A673 (cell line): Measurements from ENCODE around the gene AZIN2. TPM values are rescaled to one million over a fixed set of nuclear protein-coding genes. Genes with fewer than 3 reads are reported as not detected.
"Not testable (repeated sequence)": the region's sequence is repeated elsewhere in the genome, so short reads cannot be mapped to it uniquely, and the experiment has no call there.

Experiments used
- BruUV-seq: library from RNA; stranded (reverse); fragments of 400-500 nt; replicated peaks from 2 replicates; lab custom pipeline; 2021; lab: Mats Ljungman, UMichigan
- CTCF ChIA-PET: fragments of 300-600 bp; sonication (Branson Sonifier 250); formaldehyde crosslinking; loops from one replicate; lab custom pipeline; 2022; ENCODE audit warnings: antibody characterized with exemption; lab: Charles Lee
- POLR2A ChIA-PET: fragments of 300-600 bp; sonication (Branson Sonifier 250); formaldehyde crosslinking; loops from one replicate; lab custom pipeline; 2022; ENCODE audit warnings: antibody characterized with exemption; ENCODE audit not compliant: low non-redundant PET; lab: Charles Lee
- DNase-seq: peaks from one replicate; pipeline ENCODE4 v3.0.0-alpha.2; 2015; ENCODE audit warnings: low spot score
- H3K27ac ChIP-seq: fragments of 200-600 bp; sonication (generic); 2 replicates; pipeline ENCODE4 v1.5.1; 2016; ENCODE audit warnings: mixed run types, low read depth, mild to moderate bottlenecking, mixed read lengths, antibody characterized with exemption, low read length; ENCODE audit not compliant: poor library complexity, severe bottlenecking
- H3K27me3 ChIP-seq: fragments of 200-600 bp; sonication (generic); replicated peaks from 2 replicates; pipeline ENCODE4 v1.6.1; 2017; ENCODE audit warnings: mixed run types, low read depth, mild to moderate bottlenecking, mixed read lengths, antibody characterized with exemption, low read length; ENCODE audit not compliant: insufficient read depth, poor library complexity
- H3K36me3 ChIP-seq: fragments of 200-600 bp; sonication (generic); 2 replicates; pipeline ENCODE4 v1.6.1; 2016; ENCODE audit warnings: mixed run types, mild to moderate bottlenecking, mixed read lengths, antibody characterized with exemption, low read length; ENCODE audit not compliant: insufficient read depth, poor library complexity, severe bottlenecking
- H3K4me1 ChIP-seq: fragments of 200-600 bp; sonication (generic); 2 replicates; pipeline ENCODE4 v1.6.1; 2017; ENCODE audit warnings: mixed run types, mild to moderate bottlenecking, mixed read lengths, antibody characterized with exemption, low read length; ENCODE audit not compliant: insufficient read depth, poor library complexity, severe bottlenecking
- H3K4me3 ChIP-seq: fragments of 200-600 bp; sonication (generic); 2 replicates; pipeline ENCODE4 v1.5.1; 2016; ENCODE audit warnings: low read depth, mixed run types, mild to moderate bottlenecking, mixed read lengths, low read length; ENCODE audit not compliant: poor library complexity, severe bottlenecking
- H3K9me3 ChIP-seq: fragments of 200-600 bp; sonication (generic); 2 replicates; pipeline ENCODE4 v1.6.1; 2016; ENCODE audit warnings: mixed run types, low read depth, mild to moderate bottlenecking, mixed read lengths, antibody characterized with exemption, low read length; ENCODE audit not compliant: poor library complexity, severe bottlenecking
- EZH2 ChIP-seq: fragments of 200-600 bp; sonication (generic); IDR thresholded peaks from 2 replicates; pipeline ENCODE4 v1.6.1; 2017; ENCODE audit warnings: borderline replicate concordance, low read depth, mild to moderate bottlenecking, mixed read lengths, antibody characterized with exemption, low read length; ENCODE audit not compliant: poor library complexity, severe bottlenecking
- intact Hi-C: fragments of 100-400 bp; cut with micrococcal nuclease; formaldehyde crosslinking; loops from one replicate; pipeline ENCODE4 v1.10.0; 2022; ENCODE audit not compliant: unreplicated experiment
- total RNA-seq: library from RNA; stranded (reverse); gene quantifications from 2 replicates; pipeline ENCODE4 v1.2.3, GENCODE V29; 2021
- TF ChIP-seq, protein P1 (sequence below): fragments of 300-800, 200-600 bp; sonication (generic); conservative IDR thresholded peaks from 2 replicates; pipeline ENCODE4 v1.5.1; 2017; ENCODE audit warnings: low read depth, mild to moderate bottlenecking, antibody characterized with exemption, low read length, moderate library complexity, mixed read lengths

The AZIN2 gene
- total RNA-seq, 1 experiment from 2014 or later: 4.6 TPM

DNA sequence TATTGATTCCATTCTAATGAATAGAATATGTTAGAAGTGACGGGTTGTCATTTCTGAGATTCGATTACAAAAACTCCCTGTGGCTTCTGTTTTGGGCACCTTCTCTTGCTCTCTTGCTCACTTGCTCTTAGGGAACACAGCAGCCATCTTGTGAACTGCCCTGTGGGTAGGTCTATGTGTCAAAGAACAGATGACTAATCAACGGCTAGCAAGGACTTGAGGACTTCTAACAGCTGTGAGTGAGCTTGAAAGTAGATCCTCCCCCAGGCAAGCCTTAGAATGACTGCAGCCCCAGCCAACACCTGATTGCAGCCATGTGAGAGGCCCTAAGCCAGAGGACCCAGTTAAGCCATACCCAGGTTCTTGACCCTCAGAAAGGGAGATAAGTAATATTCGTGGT, 49.3 kb downstream of the AZIN2 start:
- H3K4me1 ChIP-seq: peaks cover 29% of the 10 kb centered on the region
- H3K27ac ChIP-seq: no peak overlapping the region
- TF ChIP-seq, protein P1, sequence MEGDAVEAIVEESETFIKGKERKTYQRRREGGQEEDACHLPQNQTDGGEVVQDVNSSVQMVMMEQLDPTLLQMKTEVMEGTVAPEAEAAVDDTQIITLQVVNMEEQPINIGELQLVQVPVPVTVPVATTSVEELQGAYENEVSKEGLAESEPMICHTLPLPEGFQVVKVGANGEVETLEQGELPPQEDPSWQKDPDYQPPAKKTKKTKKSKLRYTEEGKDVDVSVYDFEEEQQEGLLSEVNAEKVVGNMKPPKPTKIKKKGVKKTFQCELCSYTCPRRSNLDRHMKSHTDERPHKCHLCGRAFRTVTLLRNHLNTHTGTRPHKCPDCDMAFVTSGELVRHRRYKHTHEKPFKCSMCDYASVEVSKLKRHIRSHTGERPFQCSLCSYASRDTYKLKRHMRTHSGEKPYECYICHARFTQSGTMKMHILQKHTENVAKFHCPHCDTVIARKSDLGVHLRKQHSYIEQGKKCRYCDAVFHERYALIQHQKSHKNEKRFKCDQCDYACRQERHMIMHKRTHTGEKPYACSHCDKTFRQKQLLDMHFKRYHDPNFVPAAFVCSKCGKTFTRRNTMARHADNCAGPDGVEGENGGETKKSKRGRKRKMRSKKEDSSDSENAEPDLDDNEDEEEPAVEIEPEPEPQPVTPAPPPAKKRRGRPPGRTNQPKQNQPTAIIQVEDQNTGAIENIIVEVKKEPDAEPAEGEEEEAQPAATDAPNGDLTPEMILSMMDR: no peak
- no peak for TF ChIP-seq EZH2
- no peaks in the 10 kb centered on the region for H3K27me3 ChIP-seq
- DNase-seq: no peak
- intact Hi-C loops: no loop called here
- H3K36me3 ChIP-seq: no peaks in the 10 kb centered on the region
- ChIA-PET CTCF (no interaction called here), POLR2A (no interaction called here)
- BruUV-seq: no TSS peak
- H3K9me3 ChIP-seq: no peaks in the 10 kb centered on the region
- no peak overlapping the region for H3K4me3 ChIP-seq

DNA sequence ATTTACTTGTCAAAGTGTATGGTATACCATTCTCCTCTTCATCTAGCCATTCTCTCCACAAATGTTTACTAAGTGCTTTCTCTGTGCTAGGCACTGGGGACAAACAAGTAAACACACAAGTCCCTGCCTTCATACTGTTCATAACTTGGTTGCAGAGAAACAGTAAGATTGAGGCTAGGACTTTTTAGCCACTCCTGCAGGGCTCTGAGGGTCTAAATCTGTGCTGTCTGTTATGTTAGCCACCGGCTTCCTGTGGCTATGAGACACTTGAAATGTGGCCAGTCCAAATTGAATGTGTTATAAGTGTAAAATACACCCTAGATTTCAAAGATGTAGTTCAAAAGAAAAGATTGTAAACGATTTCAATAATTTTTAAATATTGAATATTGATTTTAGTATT, 50.2 kb downstream of the AZIN2 start:
- H3K9me3 ChIP-seq: no peaks in the 10 kb centered on the region
- CTCF ChIA-PET: no interaction called here
- H3K27ac ChIP-seq: no peak overlapping the region
- DNase-seq: no peak
- peaks cover 23% of the 10 kb centered on the region for H3K4me1 ChIP-seq
- intact Hi-C loops: no loop called here
- BruUV-seq: no TSS peak
- TF ChIP-seq EZH2: no peak
- H3K4me3 ChIP-seq: no peak overlapping the region
- POLR2A ChIA-PET: no interaction called here
- no peaks in the 10 kb centered on the region for H3K36me3 ChIP-seq
- H3K27me3 ChIP-seq: no peaks in the 10 kb centered on the region

DNA sequence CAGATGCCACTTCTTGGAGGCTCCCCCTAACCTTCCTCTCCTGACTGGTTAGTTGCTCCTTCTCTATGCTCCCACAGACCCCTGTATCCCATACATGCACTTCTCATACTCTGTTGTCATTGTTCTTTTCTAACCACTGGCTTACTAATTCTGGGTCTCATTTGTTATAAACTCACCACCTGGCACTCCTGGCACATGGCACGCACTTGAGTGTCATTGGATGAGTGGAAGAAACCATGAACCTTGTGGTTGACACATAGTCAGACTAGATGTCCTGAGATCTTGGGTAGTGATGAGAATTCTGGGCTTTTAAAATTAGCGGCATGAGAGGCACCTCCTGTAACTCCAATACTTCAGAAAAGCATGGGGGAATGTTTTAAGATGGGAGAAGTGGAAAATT, 51.6 kb downstream of the AZIN2 start:
- TF ChIP-seq, protein P1: no peak
- no peak for TF ChIP-seq EZH2
- intact Hi-C loops: no loop called here
- DNase-seq: no peak
- ChIA-PET POLR2A (no interaction called here), CTCF (no interaction called here)
- H3K4me1 ChIP-seq: peaks cover 25% of the 10 kb centered on the region
- H3K27me3 ChIP-seq: no peaks in the 10 kb centered on the region
- H3K27ac ChIP-seq: no peak overlapping the region
- BruUV-seq: no TSS peak
- H3K36me3 ChIP-seq: no peaks in the 10 kb centered on the region
- H3K9me3 ChIP-seq: no peaks in the 10 kb centered on the region
- H3K4me3 ChIP-seq: no peak overlapping the region

DNA sequence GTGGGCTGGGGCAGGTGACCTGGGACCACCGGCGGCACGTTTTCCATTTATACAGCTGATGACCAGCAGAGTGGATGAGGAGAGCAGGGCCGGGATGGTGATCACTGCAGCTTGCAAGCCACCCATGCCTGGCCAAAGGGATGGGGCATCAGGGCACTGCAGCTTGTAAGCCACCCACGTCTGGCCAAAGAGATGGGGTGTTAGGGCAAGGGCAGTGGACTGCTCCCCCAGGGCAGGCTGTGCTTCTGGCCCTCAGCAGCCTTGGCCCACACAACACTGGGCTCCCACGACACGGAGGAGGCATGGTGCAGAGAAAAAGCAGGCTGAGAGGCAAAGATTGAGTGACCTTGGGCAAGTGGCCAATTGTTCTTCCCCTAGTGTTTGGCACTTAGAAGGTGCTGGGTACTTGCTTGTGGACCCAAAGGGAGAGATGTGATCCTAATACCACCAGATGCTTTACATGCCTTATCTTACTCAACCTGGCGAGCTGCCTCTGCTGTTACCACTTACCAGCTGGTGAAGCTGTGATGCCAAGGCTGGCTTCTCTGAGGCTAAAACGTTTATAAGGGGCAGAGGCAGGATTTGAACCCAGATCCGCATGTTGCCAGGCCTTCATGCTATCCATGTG, 52.6 kb downstream of the AZIN2 start:
- DNase-seq: no peak
- Histone ChIP-seq H3K27ac (no peak overlapping the region), H3K9me3 (no peaks in the 10 kb centered on the region), H3K4me1 (peaks cover 18% of the 10 kb centered on the region), H3K4me3 (no peak overlapping the region), H3K36me3 (no peaks in the 10 kb centered on the region), H3K27me3 (no peaks in the 10 kb centered on the region)
- intact Hi-C loops: no loop called here
- POLR2A ChIA-PET: no interaction called here
- no peak for TF ChIP-seq EZH2
- TF ChIP-seq, protein P1: no peak
- CTCF ChIA-PET: no interaction called here
- BruUV-seq: no TSS peak

DNA sequence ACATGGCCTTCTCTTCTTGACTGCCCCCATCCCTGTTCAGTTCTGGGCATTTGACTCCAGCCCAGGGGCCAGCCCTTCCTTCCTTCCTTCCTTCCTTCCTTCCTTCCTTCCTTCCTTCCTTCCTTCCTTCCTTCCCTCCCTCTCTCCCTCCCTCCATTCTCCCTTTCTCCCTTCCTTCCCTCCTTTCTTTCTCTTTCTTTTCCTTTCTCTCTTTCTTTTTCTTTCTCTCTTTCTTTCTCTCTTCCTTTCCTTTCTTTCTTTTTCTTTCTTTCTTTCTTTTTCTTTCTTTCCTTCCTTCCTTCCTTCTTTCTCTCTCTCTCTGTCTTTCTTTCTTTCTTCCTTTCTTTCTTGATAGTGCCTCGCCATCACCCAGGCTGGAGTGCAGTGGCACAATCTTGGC, 55.1 kb downstream of the AZIN2 start:
- POLR2A ChIA-PET: not testable (repeated sequence)
- CTCF ChIA-PET: interaction anchor here (1.6 kb wide), 1 partner anchor 9 kb away, joined by 11 read pairs; no protein-coding TSS in a partner anchor

More for the DNA sequence above, 55.1 kb downstream of the AZIN2 start:
- intact Hi-C loops, H3K27ac ChIP-seq, H3K9me3 ChIP-seq, BruUV-seq, H3K4me3 ChIP-seq, H3K36me3 ChIP-seq, H3K27me3 ChIP-seq, H3K4me1 ChIP-seq, DNase-seq: not testable (repeated sequence)
